ENCODE data around the gene OTOP1. TPM values are rescaled to one million over a fixed set of nuclear protein-coding genes. Genes with fewer than 3 reads are reported as not detected.
"Not testable (repeated sequence)": the region's sequence is repeated elsewhere in the genome, so short reads cannot be mapped to it uniquely, and the experiment has no call there.

Gene OTOP1
- polyA plus RNA-seq, 1 experiment: not detected

DNA sequence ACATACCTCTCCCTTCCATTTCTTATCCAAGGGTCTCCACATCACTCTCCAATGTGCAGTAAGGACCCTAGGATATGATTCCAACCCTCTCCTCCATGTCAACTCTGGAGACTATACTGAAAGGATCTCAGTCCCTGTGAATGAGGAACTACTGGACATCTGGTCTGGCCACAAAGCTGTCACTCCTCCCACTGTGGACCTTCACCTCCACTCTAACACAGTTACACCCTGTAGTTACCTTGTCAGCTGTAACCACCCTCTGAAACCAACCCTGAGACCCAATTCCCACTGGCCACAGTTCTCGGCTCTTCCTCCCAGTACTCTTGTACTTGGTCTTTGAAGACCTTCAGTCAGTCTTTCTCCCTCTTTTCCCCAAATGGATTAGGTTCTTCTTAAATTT, 18.4 kb upstream of the OTOP1 start:
- POLR2A ChIA-PET: no interaction called here
- no peak overlapping the region for H3K4me3 ChIP-seq (ENCODE audit: low read depth, low read length)
- H3K27ac ChIP-seq (ENCODE audit: low read depth, low read length): no peak overlapping the region
- no peaks in the 10 kb centered on the region; the same call in 1 of the 2 replicates for H3K9me3 ChIP-seq (ENCODE audit: control insufficient read depth, insufficient read depth, low read length)
- H3K27me3 ChIP-seq (ENCODE audit: control insufficient read depth, insufficient read depth, low read length): no peaks in the 10 kb centered on the region
- TF ChIP-seq, protein P1, sequence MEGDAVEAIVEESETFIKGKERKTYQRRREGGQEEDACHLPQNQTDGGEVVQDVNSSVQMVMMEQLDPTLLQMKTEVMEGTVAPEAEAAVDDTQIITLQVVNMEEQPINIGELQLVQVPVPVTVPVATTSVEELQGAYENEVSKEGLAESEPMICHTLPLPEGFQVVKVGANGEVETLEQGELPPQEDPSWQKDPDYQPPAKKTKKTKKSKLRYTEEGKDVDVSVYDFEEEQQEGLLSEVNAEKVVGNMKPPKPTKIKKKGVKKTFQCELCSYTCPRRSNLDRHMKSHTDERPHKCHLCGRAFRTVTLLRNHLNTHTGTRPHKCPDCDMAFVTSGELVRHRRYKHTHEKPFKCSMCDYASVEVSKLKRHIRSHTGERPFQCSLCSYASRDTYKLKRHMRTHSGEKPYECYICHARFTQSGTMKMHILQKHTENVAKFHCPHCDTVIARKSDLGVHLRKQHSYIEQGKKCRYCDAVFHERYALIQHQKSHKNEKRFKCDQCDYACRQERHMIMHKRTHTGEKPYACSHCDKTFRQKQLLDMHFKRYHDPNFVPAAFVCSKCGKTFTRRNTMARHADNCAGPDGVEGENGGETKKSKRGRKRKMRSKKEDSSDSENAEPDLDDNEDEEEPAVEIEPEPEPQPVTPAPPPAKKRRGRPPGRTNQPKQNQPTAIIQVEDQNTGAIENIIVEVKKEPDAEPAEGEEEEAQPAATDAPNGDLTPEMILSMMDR (IDR thresholded peaks at IDR 0.05; ENCODE audit: low read depth, low read length): no peak
- no peak for DNase-seq (ENCODE audit: low read depth, low spot score)
- CTCF ChIA-PET: no interaction called here

DNA sequence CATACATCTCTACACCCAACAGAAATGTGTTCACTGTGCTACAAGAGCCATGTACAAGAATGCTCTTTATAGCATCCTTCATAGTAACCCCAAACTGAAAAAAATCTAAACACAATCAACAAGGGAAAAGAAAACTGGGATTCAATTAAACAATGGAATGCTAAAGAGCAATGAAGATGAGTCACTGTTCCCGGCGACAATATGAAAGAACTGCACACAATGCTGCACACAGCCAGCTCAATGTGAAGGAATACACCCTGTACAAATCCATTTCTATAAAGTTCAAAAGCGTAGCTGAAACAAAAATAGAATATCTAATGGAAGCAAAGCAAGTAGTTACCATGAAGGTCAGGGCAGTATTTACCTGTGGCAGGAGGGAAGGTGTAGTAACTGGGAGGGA, 12.8 kb upstream of the OTOP1 start:
- H3K27me3 ChIP-seq (ENCODE audit: control insufficient read depth, insufficient read depth, low read length); H3K27ac ChIP-seq (ENCODE audit: low read depth, low read length); DNase-seq (ENCODE audit: low read depth, low spot score); CTCF ChIA-PET; H3K4me3 ChIP-seq (ENCODE audit: low read depth, low read length); H3K9me3 ChIP-seq (ENCODE audit: control insufficient read depth, insufficient read depth, low read length); POLR2A ChIA-PET: not testable (repeated sequence)

DNA sequence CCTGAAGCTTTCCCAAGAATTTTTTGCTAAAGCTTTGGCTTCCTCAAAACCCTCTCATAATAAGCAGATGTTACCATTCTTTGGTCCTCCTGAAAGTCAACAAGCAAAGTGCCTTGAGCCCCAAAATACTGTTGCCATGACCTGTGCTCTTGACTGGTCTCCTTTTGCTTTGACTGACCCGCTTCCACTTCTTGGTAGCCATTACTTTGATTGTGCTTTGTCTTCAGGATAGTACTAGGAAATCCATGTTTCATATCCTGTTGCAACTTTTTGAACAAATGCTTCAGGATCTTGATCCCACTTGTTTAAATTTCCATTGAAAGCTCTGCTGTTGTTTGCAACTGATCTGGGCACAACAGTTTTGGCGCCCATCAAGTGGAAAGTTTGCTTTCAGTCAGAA, 6.9 kb upstream of the OTOP1 start:
- Histone ChIP-seq H3K4me3 (ENCODE audit: low read depth, low read length) (no peak overlapping the region), H3K9me3 (ENCODE audit: control insufficient read depth, insufficient read depth, low read length) (no peaks in the 10 kb centered on the region; the same call in 1 of the 2 replicates), H3K27me3 (ENCODE audit: control insufficient read depth, insufficient read depth, low read length) (peaks cover 9% of the 10 kb centered on the region), H3K27ac (ENCODE audit: low read depth, low read length) (no peak overlapping the region)
- ChIA-PET POLR2A (no interaction called here), CTCF (no interaction called here)
- TF ChIP-seq, protein P1 (IDR thresholded peaks at IDR 0.05; ENCODE audit: low read depth, low read length): no peak
- no peak for DNase-seq (ENCODE audit: low read depth, low spot score)

DNA sequence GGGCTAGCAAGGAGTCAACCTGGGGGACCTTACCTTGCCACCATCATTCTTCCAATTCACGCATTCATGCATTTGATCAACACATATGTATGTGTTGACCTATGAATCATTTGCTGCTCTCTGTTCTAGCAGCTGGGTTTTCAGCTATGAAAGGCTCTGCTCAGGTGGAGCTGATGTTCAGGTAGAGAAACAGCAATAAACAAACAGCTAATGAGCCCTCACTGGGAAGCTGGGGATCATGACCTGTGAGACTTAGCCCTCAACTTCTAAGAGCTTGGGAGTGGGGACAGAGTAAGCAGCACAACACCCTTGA, 1.6 kb upstream of the OTOP1 start:
- H3K4me3 ChIP-seq (ENCODE audit: low read depth, low read length): no peak overlapping the region
- peaks cover 7% of the 10 kb centered on the region; the same call in 1 of the 2 replicates for H3K9me3 ChIP-seq (ENCODE audit: control insufficient read depth, insufficient read depth, low read length)
- no peak overlapping the region for H3K27ac ChIP-seq (ENCODE audit: low read depth, low read length)
- H3K27me3 ChIP-seq (ENCODE audit: control insufficient read depth, insufficient read depth, low read length): peaks cover 38% of the 10 kb centered on the region
- POLR2A ChIA-PET: no interaction called here
- TF ChIP-seq, protein P1 (IDR thresholded peaks at IDR 0.05; ENCODE audit: low read depth, low read length): no peak
- DNase-seq (ENCODE audit: low read depth, low spot score): no peak
- CTCF ChIA-PET: no interaction called here

DNA sequence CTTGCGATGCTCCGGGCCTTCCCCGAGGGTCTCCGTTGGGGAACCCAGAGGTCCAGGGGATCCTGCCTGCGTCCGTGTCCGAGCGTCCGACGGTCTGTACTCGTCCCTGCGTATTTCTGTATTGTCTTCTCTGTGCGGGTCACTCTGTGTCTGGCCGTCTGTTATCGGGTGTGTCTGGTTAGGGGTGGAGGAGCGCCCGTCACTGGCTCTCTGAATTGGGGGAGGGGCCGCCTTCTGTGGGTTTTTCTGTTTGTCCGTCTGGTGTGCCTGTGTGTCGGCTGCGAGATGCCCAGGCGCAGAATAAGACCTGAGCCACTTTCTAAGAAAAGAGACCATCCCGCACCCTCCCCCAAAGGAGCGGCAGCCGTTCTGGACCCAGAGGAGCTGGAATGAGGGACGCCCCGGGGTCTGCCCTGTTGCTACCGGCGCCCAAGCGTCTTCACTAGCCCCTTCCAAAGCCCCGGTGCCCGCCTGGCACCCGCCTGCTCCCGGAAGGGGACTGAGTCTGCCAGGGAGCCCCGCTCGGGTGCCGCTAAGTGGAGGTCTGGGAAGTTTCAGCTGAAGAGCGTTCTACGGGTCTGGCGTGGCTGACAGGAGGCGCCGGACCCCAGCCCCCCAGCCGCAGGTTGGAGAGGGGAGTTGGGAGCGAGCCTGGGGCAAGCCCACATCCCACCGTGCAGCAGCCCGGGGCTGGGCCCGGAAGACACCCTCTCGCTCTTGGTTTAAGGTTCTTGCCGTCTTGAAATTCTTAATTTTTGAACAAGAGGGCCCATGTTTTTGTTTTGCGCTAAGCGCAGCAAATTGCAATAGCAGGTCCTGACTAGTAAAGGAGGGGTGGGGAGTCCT, 1.0 kb upstream of the OTOP1 start:
- H3K9me3 ChIP-seq (ENCODE audit: control insufficient read depth, insufficient read depth, low read length): peaks cover 7% of the 10 kb centered on the region; the same call in 1 of the 2 replicates
- POLR2A ChIA-PET: no interaction called here
- CTCF ChIA-PET: no interaction called here
- TF ChIP-seq, protein P1 (IDR thresholded peaks at IDR 0.05; ENCODE audit: low read depth, low read length): no peak
- no peak overlapping the region for H3K4me3 ChIP-seq (ENCODE audit: low read depth, low read length)
- no peak overlapping the region for H3K27ac ChIP-seq (ENCODE audit: low read depth, low read length)
- peaks cover 39% of the 10 kb centered on the region for H3K27me3 ChIP-seq (ENCODE audit: control insufficient read depth, insufficient read depth, low read length)
- DNase-seq (ENCODE audit: low read depth, low spot score): no peak
